Chondrocyte (in vitro differentiated cells): ENCODE results near the gene AP2S1. TPM values are rescaled to one million over a fixed set of nuclear protein-coding genes. Genes with fewer than 3 reads are reported as not detected.
A peak's percentile ranks its signal among the peaks of the same experiment; 100 is the strongest.

ENCODE experiments used
- DNase-seq: peaks from one replicate; pipeline ENCODE4 v3.0.0; 2021; ENCODE audit warnings: mixed read lengths, low spot score
- H3K27ac Mint-ChIP-seq: one replicate; pipeline ENCODE4 v1.8.0; 2021; ENCODE audit warnings: mild to moderate bottlenecking, moderate library complexity, mixed read lengths; ENCODE audit not compliant: unreplicated experiment
- H3K27me3 Mint-ChIP-seq: 2 replicates; pipeline ENCODE4 v1.8.0; 2021; ENCODE audit warnings: low read depth, mixed read lengths
- H3K36me3 Mint-ChIP-seq: 2 replicates; pipeline ENCODE4 v1.8.0; 2021; ENCODE audit warnings: low read depth, mixed read lengths
- H3K4me1 Mint-ChIP-seq: 2 replicates; pipeline ENCODE4 v1.8.0; 2021; ENCODE audit warnings: low read depth, mild to moderate bottlenecking, mixed read lengths
- H3K4me3 Mint-ChIP-seq: one replicate; pipeline ENCODE4 v1.8.0; 2021; ENCODE audit warnings: mild to moderate bottlenecking, moderate library complexity, mixed read lengths; ENCODE audit not compliant: unreplicated experiment
- H3K9me3 Mint-ChIP-seq: 2 replicates; pipeline ENCODE4 v1.8.0; 2021; ENCODE audit warnings: low read depth, mixed read lengths
- total RNA-seq: library from RNA; stranded (reverse); gene quantifications from 3 replicates; pipeline ENCODE4 v1.2.1, GENCODE V29; 2021
- TF ChIP-seq, protein P1 (sequence below): fragments of 200-600 bp; sonication (generic); IDR thresholded peaks from 2 replicates; pipeline ENCODE4 v1.5.0; 2021; ENCODE audit warnings: antibody characterized with exemption, mild to moderate bottlenecking, moderate library complexity

Gene AP2S1
- total RNA-seq, 1 donor from 2014 or later: 189 TPM

DNA sequence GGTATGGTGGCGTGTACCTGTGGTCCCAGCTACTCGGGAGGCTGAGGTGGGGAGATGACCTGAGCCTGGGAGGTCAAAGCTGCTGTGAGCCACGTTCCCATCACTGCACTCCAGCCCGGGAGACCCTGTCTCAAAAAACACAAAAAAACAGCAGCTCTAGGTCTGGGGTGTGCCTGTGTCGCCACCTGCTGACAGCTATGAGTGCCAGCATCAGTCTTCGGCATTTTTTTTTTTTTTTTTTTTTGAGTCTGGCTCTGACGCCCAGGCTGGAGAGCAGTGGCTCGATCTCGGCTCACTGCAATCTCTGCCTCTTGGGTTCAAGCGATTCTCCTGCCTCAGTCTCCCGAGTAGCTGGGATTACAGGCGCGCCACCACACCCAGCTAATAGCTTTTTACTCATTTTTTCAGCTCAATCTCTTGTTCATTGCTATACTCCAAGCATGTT, 10.1 kb downstream of the AP2S1 start:
- Mint-ChIP-seq H3K4me1 (peaks cover 21% of the 10 kb centered on the region), H3K4me3 (no peak overlapping the region), H3K27ac (peak overlapping the region; percentile 82), H3K27me3 (no peaks in the 10 kb centered on the region), H3K9me3 (no peaks in the 10 kb centered on the region), H3K36me3 (peaks cover 22% of the 10 kb centered on the region)
- TF ChIP-seq, protein P1, sequence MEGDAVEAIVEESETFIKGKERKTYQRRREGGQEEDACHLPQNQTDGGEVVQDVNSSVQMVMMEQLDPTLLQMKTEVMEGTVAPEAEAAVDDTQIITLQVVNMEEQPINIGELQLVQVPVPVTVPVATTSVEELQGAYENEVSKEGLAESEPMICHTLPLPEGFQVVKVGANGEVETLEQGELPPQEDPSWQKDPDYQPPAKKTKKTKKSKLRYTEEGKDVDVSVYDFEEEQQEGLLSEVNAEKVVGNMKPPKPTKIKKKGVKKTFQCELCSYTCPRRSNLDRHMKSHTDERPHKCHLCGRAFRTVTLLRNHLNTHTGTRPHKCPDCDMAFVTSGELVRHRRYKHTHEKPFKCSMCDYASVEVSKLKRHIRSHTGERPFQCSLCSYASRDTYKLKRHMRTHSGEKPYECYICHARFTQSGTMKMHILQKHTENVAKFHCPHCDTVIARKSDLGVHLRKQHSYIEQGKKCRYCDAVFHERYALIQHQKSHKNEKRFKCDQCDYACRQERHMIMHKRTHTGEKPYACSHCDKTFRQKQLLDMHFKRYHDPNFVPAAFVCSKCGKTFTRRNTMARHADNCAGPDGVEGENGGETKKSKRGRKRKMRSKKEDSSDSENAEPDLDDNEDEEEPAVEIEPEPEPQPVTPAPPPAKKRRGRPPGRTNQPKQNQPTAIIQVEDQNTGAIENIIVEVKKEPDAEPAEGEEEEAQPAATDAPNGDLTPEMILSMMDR: peak; percentile 94
- no peak for DNase-seq

DNA sequence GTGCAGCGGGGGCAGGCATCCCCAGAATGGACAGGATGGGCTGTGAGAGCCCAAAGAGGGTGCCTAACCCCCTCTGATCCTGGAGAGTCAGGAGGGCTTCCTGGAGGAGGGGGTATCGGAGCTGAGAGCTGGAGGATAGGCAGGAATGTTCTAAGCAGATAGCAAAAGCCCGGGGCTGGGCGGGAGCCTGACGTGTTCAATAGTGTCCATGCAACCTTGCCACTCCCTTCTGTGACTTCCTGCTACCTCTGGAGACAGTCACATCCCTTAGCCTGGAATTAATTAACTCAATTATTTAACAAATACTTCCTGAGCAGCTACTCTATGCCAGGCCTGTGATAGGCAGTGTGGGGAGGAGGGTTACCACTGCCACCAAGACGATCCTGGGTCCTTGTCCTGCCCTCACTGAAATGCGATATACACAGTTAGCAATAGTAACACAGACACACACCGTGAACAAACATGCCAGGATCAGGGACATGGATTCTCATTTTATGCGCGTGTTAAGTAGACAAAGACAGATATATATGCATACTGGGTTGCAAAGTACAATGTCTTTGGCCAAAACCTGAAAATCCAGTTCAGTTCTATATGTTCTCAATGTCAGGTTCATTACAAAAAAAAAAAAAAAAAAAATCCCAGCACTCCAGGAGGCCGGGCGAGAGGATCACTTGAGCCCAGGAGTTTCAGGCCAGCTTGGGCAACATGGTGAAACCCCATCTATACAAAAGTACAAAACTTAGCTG, 10.7 kb downstream of the AP2S1 start:
- peaks cover 22% of the 10 kb centered on the region for H3K36me3 Mint-ChIP-seq
- H3K9me3 Mint-ChIP-seq: no peaks in the 10 kb centered on the region
- H3K4me1 Mint-ChIP-seq: peaks cover 21% of the 10 kb centered on the region
- DNase-seq: no peak
- peak overlapping the region; percentile 82 for H3K27ac Mint-ChIP-seq
- H3K4me3 Mint-ChIP-seq: no peak overlapping the region
- TF ChIP-seq, protein P1: no peak
- no peaks in the 10 kb centered on the region for H3K27me3 Mint-ChIP-seq

DNA sequence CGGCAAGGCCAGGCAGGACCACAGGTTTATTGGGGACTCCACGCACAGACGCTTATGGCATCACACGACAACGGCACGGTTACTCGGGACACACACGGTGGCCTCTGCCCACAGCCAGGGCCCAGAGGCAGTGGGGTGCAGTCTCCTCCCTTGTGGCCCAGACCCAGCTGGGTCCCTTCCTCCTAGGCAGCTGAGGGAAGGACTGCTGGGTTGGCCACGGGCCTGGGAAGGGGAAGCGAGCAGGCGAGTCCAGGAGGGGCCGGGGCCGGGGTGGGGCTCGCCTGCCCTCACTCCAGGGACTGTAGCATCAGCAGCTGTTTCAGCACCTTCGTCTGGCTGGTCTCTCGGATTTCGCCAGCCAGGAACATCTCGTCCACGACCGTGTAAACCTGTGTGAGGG, 12.5 kb downstream of the AP2S1 start:
- Mint-ChIP-seq H3K27ac (no peak overlapping the region), H3K4me3 (no peak overlapping the region), H3K27me3 (no peaks in the 10 kb centered on the region), H3K36me3 (peaks cover 20% of the 10 kb centered on the region), H3K9me3 (no peaks in the 10 kb centered on the region), H3K4me1 (peaks cover 21% of the 10 kb centered on the region)
- DNase-seq: no peak
- TF ChIP-seq, protein P1: no peak

DNA sequence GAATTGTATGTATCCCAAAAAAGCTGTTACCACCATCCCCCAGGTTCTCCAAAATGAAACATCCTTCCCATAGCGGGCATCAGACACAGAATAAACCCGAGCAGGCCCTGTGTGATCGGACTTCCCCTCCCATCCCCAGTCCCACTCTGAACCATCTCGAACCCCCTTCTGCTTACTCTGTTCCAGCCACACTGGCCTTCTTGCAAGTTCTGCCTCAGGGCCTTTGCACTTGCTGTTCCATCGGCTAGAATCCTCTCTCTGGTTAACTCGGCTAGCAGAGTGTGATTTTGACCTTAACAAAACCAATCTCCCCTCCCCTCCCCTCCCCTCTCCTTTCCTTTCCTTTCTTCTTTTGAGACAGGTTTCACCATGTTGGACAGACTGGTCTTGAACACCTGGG, 15.7 kb downstream of the AP2S1 start:
- Mint-ChIP-seq H3K4me1 (peaks cover 1% of the 10 kb centered on the region), H3K27me3 (no peaks in the 10 kb centered on the region), H3K9me3 (no peaks in the 10 kb centered on the region)

DNA sequence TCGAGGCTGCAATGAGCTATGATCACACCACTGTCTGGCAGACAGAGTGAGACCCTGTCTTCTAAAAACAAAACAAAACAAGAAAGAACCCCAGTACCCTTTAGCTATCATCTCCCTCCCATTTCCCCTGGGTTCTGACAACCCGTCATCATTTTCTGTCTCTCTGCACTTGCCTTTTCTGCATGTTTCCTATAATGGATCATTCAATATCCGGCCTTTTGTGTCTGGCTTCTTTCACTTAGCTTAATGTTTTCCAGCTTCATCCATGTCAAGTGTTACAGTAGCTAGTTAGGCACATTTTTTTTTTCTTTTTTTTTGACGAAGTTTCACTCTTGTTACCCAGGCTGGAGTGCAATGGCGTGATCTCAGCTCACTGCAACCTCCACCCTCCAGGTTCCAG, 16.5 kb downstream of the AP2S1 start:
- H3K4me3 Mint-ChIP-seq: no peak overlapping the region
- H3K9me3 Mint-ChIP-seq: no peaks in the 10 kb centered on the region
- H3K4me1 Mint-ChIP-seq: peaks cover 8% of the 10 kb centered on the region
- no peak for DNase-seq
- H3K36me3 Mint-ChIP-seq: peaks cover 8% of the 10 kb centered on the region
- H3K27ac Mint-ChIP-seq: no peak overlapping the region
- no peaks in the 10 kb centered on the region for H3K27me3 Mint-ChIP-seq
- TF ChIP-seq, protein P1: no peak

More for the DNA sequence above, 15.7 kb downstream of the AP2S1 start:
- no peak for DNase-seq
- Mint-ChIP-seq H3K36me3 (peaks cover 10% of the 10 kb centered on the region), H3K27ac (no peak overlapping the region), H3K4me3 (no peak overlapping the region)
- TF ChIP-seq, protein P1: no peak
